ENCODE results near the gene DIPK1A. TPM values are rescaled to one million over a fixed set of nuclear protein-coding genes. Genes with fewer than 3 reads are reported as not detected.
A peak's percentile ranks its signal among the peaks of the same experiment; 100 is the strongest.

DIPK1A gene
- total RNA-seq, 1 experiment from 2014 or later, result 15.8 TPM

DNA sequence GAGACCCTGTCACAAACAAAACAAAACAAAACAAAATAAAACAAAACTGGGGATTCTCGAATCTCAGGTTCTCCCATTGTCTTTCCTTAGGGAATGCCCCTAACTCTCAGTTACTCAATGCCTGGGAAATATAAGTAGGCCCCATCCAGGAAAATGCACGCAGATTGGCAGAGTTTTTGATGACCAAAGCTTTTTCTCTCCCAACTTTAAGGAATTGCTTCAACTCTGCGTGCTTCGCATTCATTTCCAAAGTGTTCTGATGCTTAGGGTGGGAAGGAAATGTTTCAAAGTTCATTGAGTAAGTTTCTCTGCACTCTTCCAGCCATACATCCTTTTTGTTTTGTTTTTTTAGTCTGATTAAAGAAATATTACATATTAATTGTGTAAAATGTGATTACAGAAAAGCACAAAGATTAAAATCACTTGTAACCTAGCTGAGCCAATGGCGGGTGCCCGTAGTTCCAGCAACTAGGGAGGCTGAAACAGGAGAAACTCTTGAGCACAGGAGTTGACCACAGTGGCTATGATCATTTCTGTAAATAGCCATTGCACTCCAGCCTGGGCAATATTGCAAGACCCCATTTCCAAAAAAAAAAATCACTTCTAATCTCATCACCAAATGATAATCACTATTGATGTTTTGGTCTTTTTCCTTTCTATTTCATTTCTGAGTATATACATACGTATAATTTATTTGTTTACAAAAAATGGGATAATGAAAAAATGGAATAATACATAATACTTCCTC lies 157.9 kb downstream of the DIPK1A start:
- no peak for DNase-seq (ENCODE audit: low read depth)

- DNase-seq (ENCODE audit: low read depth), result no peak
These were observed 163.3 kb downstream of the DIPK1A start for GRCh38 chr1:92797961-92798360.

DNA sequence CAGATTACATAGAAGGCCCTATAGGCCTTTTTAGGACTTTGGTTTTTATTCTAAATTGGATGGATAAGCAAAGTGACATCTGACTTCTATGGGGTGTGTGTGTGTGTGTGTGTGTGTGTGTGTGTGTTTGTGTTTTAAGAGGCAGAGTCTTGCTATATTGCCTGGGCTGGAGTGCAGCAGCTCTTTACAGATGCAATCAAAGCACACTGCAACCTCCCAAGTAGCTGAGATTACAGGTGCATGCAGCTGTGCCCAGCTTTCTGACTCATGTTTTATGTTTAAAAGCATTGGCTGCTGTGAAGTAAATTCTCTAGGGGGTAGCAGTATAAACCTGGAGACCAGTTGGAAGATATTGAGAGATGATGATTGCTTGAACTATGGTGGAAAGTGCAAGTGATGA lies 164.0 kb downstream of the DIPK1A start:
- peak; percentile 29 for DNase-seq (ENCODE audit: low read depth)

- peak; percentile 51 for DNase-seq (ENCODE audit: low read depth)
These were observed 166.1 kb downstream of the DIPK1A start for GRCh38 chr1:92795166-92795565.

DNA sequence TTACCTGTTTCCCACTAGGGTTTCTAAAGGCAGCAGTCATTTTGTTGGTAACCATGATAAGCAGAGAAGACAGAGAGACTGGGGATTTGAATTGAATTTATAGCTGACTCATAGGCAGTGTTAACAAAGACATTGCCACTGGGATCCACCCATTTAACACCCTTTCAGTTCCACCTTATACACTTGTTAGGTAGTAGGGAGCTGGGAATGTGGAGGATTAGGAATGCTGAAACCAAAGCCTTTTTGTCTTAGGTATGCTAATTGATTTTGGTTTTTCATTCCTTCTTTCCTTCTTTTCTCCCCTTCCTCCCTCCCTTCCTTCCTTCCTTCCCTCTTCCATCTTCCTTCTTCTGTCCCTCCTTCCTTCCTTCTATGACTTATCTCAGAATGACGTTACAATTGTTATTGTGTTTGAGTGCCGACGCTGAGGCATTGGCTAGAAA lies 168.9 kb downstream of the DIPK1A start:
- DNase-seq (ENCODE audit: low read depth), result no peak

Other genes starting within 250 kb of the DIPK1A start
- gene EVI5, start 176.4 kb downstream of the DIPK1A start, total RNA-seq (2014; rRNA removed), result 11.4 and 15.6 TPM in 2 replicates
- 1,275 and 1,299 TPM in 2 replicates for gene RPL5, start 129.4 kb downstream of the DIPK1A start, total RNA-seq (2014; rRNA removed)
- 13.3 and 17.4 TPM in 2 replicates for gene MTF2, start 117.8 kb upstream of the DIPK1A start, total RNA-seq (2014; rRNA removed)
- 56.1 and 68.7 TPM in 2 replicates for gene TMED5, start 219.0 kb upstream of the DIPK1A start, total RNA-seq (2014; rRNA removed)
- 31.2 and 40.5 TPM in 2 replicates for gene CCDC18, start 219.3 kb upstream of the DIPK1A start, total RNA-seq (2014; rRNA removed)

Data from LHCN-M2 (cell line).